H1 (cell line): ENCODE data around the gene COPS7A. TPM values are rescaled to one million over a fixed set of nuclear protein-coding genes. Genes with fewer than 3 reads are reported as not detected.

Source experiments
- ASH2L ChIP-seq: fragments of 200-600, 300-600 bp; sonication (generic); IDR thresholded peaks from one replicate; pipeline ENCODE4 v1.7.1; 2017; ENCODE audit warnings: low read length
- BCL11A ChIP-seq, 2 experiments: IDR thresholded peaks; one replicate each; pipeline ENCODE4 v1.6.1; 2011; ENCODE audit warnings: low read depth in 2 of 2, low read length in 2 of 2, mild to moderate bottlenecking in 2 of 2
- BRCA1 ChIP-seq: IDR thresholded peaks from 2 replicates; pipeline ENCODE4 v1.6.1; 2012; ENCODE audit warnings: low read depth, low read length, improper control_type of control experiment
- CBX5 ChIP-seq: fragments of 300-800, 300-1000 bp; sonication (generic); IDR thresholded peaks from 2 replicates; pipeline ENCODE4 v1.7.1; 2016; ENCODE audit warnings: antibody characterized with exemption, low read length, low read depth
- CBX8 ChIP-seq: fragments of 300-800, 300-1000 bp; sonication (generic); IDR thresholded peaks from 2 replicates; pipeline ENCODE4 v1.7.1; 2016; ENCODE audit warnings: low read depth, low read length, borderline replicate concordance
- CEBPB ChIP-seq: IDR thresholded peaks from 2 replicates; pipeline ENCODE4 v1.6.1; 2012; ENCODE audit warnings: low read depth, low read length
- EGR1 ChIP-seq: IDR thresholded peaks from 2 replicates; pipeline ENCODE4 v1.6.1; 2011; ENCODE audit warnings: low read depth, low read length, borderline replicate concordance
- FOSL1 ChIP-seq: IDR thresholded peaks from 2 replicates; pipeline ENCODE4 v1.6.1; 2011; ENCODE audit warnings: mild to moderate bottlenecking, low read depth, low read length, moderate library complexity; ENCODE audit not compliant: insufficient read depth
- JUN ChIP-seq: IDR thresholded peaks from 2 replicates; pipeline ENCODE4 v1.6.1; 2011; ENCODE audit warnings: low read depth, mild to moderate bottlenecking, improper control_type of control experiment, low read length
- JUND ChIP-seq: IDR thresholded peaks from 2 replicates; pipeline ENCODE4 v1.6.1; 2011; ENCODE audit warnings: mild to moderate bottlenecking, improper control_type of control experiment, low read length
- KDM1A ChIP-seq: fragments of 200-600, 300-600 bp; sonication (generic); IDR thresholded peaks from 2 replicates; pipeline ENCODE4 v1.7.1; 2016; ENCODE audit warnings: mild to moderate bottlenecking, low read length, borderline replicate concordance
- NANOG ChIP-seq: IDR thresholded peaks from 2 replicates; pipeline ENCODE4 v1.6.1; 2011; ENCODE audit warnings: low read length, low read depth, mild to moderate bottlenecking, inconsistent platforms; ENCODE audit not compliant: insufficient read depth, poor library complexity, severe bottlenecking
- POU5F1 ChIP-seq: IDR thresholded peaks from 2 replicates; pipeline ENCODE4 v1.6.1; 2011; ENCODE audit warnings: low read depth, mild to moderate bottlenecking, low read length, moderate library complexity
- RNF2 ChIP-seq: fragments of 200-900, 300-1000 bp; sonication (generic); IDR thresholded peaks from 2 replicates; pipeline ENCODE4 v1.7.1; 2016; ENCODE audit warnings: borderline replicate concordance, low read depth, mild to moderate bottlenecking, antibody characterized with exemption, low read length; ENCODE audit not compliant: poor library complexity, severe bottlenecking; ENCODE audit errors: missing control alignments
- SIN3A ChIP-seq, 2 experiments: IDR thresholded peaks in 1 of 2; conservative IDR thresholded peaks in 1 of 2; 2 replicates each; pipeline ENCODE4 v1.6.1; 2011 to 2012; ENCODE audit warnings: low read length in 2 of 2, improper control_type of control experiment in 1 of 2, low read depth in 1 of 2, mild to moderate bottlenecking in 1 of 2
- SP2 ChIP-seq: IDR thresholded peaks from 2 replicates; pipeline ENCODE4 v1.6.1; 2012; ENCODE audit warnings: mild to moderate bottlenecking, low read length, inconsistent platforms
- SRF ChIP-seq: IDR thresholded peaks from 2 replicates; pipeline ENCODE4 v1.6.1; 2011; ENCODE audit warnings: mild to moderate bottlenecking, low read depth, low read length, moderate library complexity
- TAF1 ChIP-seq: IDR thresholded peaks from 2 replicates; pipeline ENCODE4 v1.6.1; 2011; ENCODE audit warnings: mild to moderate bottlenecking, low read depth, low read length
- TAF7 ChIP-seq: optimal IDR thresholded peaks from 2 replicates; pipeline ENCODE3; 2011; ENCODE audit warnings: low read depth, mild to moderate bottlenecking, inconsistent platforms, low read length, moderate library complexity, borderline replicate concordance
- TEAD4 ChIP-seq: IDR thresholded peaks from 2 replicates; pipeline ENCODE4 v1.6.1; 2012; ENCODE audit warnings: low read depth, low read length, inconsistent platforms, mixed read lengths
- polyA plus RNA-seq, 7 experiments: library from polyadenylated mRNA; depleted of rRNA in 3 of 7; stranded (reverse) in 5 of 7; unstranded in 2 of 7; fragments of >200 nt in 5 of 7; fragments of 200-250 nt in 2 of 7; gene quantifications; 1 replicate in 5 of 7; 2 replicates in 1 of 7; 4 replicates in 1 of 7; pipeline versions ENCODE4 v1.2.1 to v1.2.3, GENCODE V29; 2011 to 2013; ENCODE audit warnings: missing spikeins in 2 of 7, mixed read lengths in 2 of 7
- total RNA-seq: library from RNA; stranded (reverse); fragmentation: NEBNext Ultra II Directional; extraction: Animal tissue kit (Norgen Biotek cat#: 25700); gene quantifications from 2 replicates; pipeline ENCODE4 v1.2.1, GENCODE V29; 2021
- TF ChIP-seq, protein P1 (sequence below): IDR thresholded peaks from 2 replicates; pipeline ENCODE4 v1.6.1; 2011; ENCODE audit warnings: low read depth, mild to moderate bottlenecking, low read length; ENCODE audit not compliant: insufficient read depth
- TF ChIP-seq, protein P2 (sequence below): IDR thresholded peaks from 2 replicates; pipeline ENCODE4 v1.6.1; 2012; ENCODE audit warnings: low read length, inconsistent platforms

COPS7A gene
- total and polyA plus RNA-seq, 2 of the 8 experiments (the other 6 are each of a cell fraction or from before 2014, with no cell fraction given) = 44.5 to 95.9 TPM

DNA sequence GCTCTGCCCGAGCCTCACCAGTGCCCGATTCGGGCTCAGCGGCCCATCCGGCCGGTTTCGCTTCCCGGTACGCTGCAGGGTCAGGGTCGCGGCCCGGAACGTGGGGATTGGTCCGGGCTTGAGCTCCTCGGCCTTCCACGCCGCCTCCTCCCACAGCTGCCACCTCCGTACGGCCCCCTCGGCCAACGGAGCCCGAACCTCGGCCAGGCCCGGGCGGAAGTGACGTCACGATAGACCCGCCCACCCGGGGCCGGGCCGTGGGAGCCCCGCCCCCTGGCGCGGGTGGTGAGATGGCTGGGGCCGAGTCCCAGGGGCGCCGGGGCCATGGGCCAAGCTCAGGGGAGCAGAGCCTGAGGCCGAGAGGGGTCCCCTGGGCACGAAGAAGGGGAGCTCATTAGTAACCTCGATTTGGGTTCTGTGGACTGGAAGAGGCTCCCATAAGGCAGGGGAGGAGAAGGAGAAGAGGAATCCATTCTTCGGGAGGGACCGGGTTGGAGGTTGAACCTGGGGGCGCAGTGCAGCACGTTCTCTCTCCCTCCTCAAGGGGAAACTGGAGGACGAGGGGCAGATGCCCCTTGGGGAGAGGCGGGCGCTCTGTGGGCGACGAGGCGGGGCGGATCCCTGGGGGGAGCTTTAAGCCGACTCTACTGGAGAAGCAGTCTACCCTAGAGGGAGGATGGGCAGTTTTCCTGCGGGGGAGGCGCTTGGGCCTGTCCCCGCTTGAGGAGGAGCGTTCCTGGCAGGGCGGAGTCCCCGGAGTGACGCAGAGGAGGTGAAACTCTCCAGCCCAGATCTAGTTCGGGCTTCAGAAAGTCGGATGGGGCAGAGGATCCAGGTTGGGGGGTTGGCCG is 29.3 kb downstream of the COPS7A start, which contains the start of gene MLF2 (continued):
- TF ChIP-seq TAF1 = peak; percentile 60
- no peak for TF ChIP-seq SRF
- TF ChIP-seq BRCA1 = no peak
- TF ChIP-seq, protein P1, sequence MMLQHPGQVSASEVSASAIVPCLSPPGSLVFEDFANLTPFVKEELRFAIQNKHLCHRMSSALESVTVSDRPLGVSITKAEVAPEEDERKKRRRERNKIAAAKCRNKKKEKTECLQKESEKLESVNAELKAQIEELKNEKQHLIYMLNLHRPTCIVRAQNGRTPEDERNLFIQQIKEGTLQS = no peak
- TF ChIP-seq BCL11A (IDR thresholded peaks at IDR 0.05; ENCODE audit: low read depth in 2 of 2, low read length in 2 of 2) = no peak
- no peak for TF ChIP-seq NANOG
- no peak for TF ChIP-seq CEBPB
- TF ChIP-seq TEAD4 = no peak
- no peak for TF ChIP-seq SP2
- TF ChIP-seq SIN3A (conservative IDR thresholded peaks at IDR 0.05 in 1 of 2, IDR thresholded peaks at IDR 0.05 in 1 of 2; ENCODE audit: low read depth in 1 of 2, low read length in 2 of 2) = peak in 1 of 2 experiments; percentile 79; a peak in 1 of 4 replicates
- TF ChIP-seq CBX8 = no peak
- no peak for TF ChIP-seq CBX5
- TF ChIP-seq JUN = 0 out of 2 replicates have a peak, but pooled peaks have one; percentile 30
- no peak for TF ChIP-seq RNF2
- peak; percentile 50 for TF ChIP-seq TAF7
- TF ChIP-seq FOSL1 = no peak
- TF ChIP-seq KDM1A = peak; percentile 63; the same call in 1 of the 2 replicates
- peak; percentile 13 for TF ChIP-seq ASH2L
- no peak for TF ChIP-seq EGR1
- TF ChIP-seq POU5F1 = no peak
- TF ChIP-seq, protein P2, sequence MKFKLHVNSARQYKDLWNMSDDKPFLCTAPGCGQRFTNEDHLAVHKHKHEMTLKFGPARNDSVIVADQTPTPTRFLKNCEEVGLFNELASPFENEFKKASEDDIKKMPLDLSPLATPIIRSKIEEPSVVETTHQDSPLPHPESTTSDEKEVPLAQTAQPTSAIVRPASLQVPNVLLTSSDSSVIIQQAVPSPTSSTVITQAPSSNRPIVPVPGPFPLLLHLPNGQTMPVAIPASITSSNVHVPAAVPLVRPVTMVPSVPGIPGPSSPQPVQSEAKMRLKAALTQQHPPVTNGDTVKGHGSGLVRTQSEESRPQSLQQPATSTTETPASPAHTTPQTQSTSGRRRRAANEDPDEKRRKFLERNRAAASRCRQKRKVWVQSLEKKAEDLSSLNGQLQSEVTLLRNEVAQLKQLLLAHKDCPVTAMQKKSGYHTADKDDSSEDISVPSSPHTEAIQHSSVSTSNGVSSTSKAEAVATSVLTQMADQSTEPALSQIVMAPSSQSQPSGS = no peak
- TF ChIP-seq JUND = no peak
